ENCODE results near the gene FCRLA.
A peak's percentile ranks its signal among the peaks of the same experiment; 100 is the strongest.
"Not testable (repeated sequence)": the region's sequence is repeated elsewhere in the genome, so short reads cannot be mapped to it uniquely, and the experiment has no call there.

FCRLA gene

GRCh38 chr1:161706113-161706481, 932 bp upstream of the FCRLA start:
- no peak for DNase-seq (ENCODE audit: low read depth)

GRCh38 chr1:161707503-161707902, 474 bp downstream of the FCRLA start:
- no peak for DNase-seq (ENCODE audit: low read depth)

DNA sequence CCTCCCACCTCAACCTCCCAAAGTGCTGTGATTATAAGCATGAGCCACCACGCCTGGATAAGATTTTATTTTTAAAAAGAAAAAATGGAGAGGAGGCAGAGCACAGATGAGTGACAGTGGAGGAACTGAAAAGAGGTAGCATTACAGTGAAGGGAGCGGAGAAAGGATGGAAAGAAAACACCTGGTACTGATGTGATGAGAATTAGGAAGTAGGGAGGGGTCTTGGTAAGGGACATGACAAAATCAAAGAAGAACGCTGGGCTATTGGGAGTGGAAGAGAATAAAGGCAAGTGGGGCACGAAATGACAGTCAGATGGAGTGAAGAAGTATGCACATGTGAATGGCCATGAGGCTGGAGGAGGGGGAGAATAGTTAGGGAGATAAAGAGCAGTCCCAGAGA, 2.3 kb downstream of the FCRLA start:
- DNase-seq (ENCODE audit: low read depth): no peak

GRCh38 chr1:161710560-161710959, 3.5 kb downstream of the FCRLA start:
- no peak for DNase-seq (ENCODE audit: low read depth)

DNA sequence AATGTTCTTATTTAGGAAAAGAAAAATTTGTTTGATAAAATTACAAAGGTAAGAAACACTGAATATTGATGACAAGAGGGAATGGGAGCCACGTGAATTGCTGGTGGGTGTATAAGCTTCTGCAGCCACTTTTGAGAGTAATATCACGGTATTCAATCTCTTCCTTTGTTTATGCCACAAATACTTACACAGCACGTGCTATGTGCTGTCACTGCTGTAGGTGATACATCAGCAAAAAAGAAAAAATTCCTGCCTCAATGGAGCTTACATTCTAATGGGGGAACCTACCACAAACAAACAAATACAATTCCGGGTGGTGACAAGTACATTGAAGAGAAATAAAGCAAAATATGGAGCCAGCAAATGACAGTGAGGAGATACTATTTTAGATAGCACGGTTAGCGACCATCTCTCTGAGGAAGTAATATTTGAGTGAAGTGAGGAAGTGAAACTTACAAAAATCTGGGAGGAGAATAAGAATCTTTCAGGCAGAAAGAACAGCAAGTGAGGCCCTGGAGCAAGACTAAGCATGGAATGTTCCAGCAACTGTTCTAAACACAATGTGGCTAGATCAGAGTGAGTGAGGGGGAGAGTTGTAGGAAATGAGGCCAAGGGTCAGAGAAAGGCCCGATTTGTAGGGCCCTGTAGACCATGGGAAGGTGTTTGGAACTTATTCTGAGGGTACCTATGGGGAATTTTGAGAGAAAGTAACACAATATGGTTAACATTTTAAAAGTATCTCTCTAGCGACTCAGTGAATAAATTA, 11.7 kb downstream of the FCRLA start:
- DNase-seq (ENCODE audit: low read depth): no peak

DNA sequence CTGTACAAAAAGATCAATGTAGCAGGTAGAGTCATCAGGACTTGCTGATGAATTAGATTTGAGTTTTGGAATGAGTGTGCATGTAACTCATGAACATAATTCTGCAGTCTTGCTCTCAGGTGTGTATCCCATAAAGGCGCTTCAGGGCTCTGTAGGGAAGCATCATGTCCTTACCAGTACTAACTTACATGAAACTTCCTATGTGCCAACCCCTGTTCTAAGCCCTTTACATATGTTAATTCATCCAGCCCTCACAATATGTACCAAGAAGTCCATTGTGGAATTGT, 12.2 kb downstream of the FCRLA start:
- DNase-seq (ENCODE audit: low read depth): no peak

- no peak for DNase-seq (ENCODE audit: low read depth)
Observed at GRCh38 chr1:161720422-161720821, 13.4 kb downstream of the FCRLA start.

GRCh38 chr1:161720956-161721737, 14.1 kb downstream of the FCRLA start, which contains the start of gene FCRLB:
Gene FCRLB, plus strand, starts transcription at chr1:161721544. Its CDS starts 1,129 bp downstream, at chr1:161722673.
- DNase-seq (ENCODE audit: low read depth): no peak

- no peak for DNase-seq (ENCODE audit: low read depth)
Observed at GRCh38 chr1:161721738-161722343, 14.8 kb downstream of the FCRLA start.

DNA sequence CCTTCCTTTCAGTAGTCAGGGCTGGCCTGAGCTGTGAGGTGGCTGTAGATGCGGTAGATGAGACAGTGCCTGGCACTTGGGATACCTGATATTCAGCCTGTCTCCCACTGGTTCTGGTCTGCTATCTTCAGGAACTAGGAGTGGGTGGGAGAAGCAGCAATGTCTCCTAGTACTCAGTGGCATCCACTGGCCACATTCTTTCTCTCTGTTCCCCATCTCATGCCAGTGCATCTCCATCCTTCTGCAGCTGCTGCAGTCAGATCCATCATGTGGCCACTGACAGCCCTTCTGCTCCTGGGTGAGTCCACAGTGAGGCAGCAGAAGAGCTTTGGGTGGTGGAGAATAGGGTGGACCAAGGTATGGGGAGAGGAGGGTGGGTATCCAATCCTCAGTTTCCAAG, 15.4 kb downstream of the FCRLA start:
- DNase-seq (ENCODE audit: low read depth): no peak

- DNase-seq (ENCODE audit: low read depth): no peak
Observed at GRCh38 chr1:161723459-161724141, 16.6 kb downstream of the FCRLA start.

GRCh38 chr1:161725258-161725907, 18.4 kb downstream of the FCRLA start:
- not testable (repeated sequence) for DNase-seq (ENCODE audit: low read depth)

- peak; percentile 14 for DNase-seq (ENCODE audit: low read depth)
Observed at GRCh38 chr1:161725908-161726472, 19.0 kb downstream of the FCRLA start.

- DNase-seq (ENCODE audit: low read depth): peak; percentile 60
Observed at GRCh38 chr1:161726473-161727255, 19.6 kb downstream of the FCRLA start.

GRCh38 chr1:161727256-161727924, 20.4 kb downstream of the FCRLA start:
- DNase-seq (ENCODE audit: low read depth): no peak

DNA sequence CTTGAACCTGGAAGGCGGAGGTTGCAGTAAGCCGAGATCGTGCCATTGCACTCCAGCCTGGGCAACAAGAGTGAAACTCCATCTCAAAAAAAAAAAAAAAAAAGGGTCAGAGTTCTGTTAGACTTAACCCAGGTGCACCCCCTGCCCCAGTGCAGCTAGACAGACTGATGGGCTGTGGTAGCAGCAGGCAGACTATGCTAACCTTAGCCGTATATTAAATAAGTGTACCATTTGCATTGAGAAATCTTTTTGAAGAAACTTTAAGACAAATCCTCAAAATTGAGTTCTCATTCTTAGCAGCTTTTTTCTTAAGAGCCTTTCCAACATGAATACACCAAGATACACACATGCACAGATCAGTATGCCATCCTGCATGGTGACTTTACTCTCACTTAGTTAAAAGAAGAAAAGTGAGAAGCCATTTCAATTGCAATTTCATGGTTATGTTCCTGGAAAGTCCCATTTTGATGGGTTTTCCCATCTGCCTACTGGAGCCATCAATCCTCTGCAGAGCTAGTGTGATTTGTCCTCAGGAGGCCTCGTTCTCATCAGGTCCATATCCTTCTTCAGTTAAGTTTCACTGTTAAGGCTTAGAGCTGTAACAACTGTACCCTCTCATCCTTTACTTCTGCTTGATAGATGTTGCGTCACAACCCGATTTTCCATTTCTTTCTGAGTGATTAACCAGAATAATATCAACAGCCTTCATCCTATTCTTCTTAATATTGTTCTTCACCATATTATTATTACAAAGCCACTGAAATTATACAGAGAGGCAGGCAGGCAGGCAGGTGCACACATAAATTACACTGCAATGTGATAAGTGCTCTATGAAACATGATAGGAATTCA, 21.6 kb downstream of the FCRLA start:
- DNase-seq (ENCODE audit: low read depth): no peak

GRCh38 chr1:161730050-161730564, 23.1 kb downstream of the FCRLA start:
- DNase-seq (ENCODE audit: low read depth): no peak

DNA sequence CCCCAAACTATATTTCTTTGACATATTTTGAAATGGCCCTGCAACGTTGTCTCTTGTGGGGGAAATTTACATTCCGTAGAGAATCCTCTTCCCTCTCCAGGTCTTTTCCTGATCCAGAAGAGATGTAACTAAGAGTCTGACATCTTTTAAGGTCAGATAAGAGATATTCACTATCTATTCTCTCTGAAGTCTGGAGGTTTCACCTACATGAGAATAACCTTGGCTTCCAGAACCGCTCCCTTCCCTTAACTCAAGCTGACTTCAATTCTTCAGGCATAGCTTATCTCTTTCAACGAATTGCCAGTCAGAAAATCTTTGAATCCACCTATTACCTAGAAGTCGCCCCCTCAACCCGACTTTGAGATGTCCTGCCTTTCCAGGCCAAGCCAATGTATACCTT, 24.2 kb downstream of the FCRLA start:
- DNase-seq (ENCODE audit: low read depth): no peak
